ENCODE measurements around the gene ZNF407.

GRCh38 chr18:74651327-74652128 is 53.9 kb downstream of the ZNF407 start:
- TF ChIP-seq ZFP36L1 (CRISPR knock-in tag; IDR thresholded peaks at IDR 0.05), result no peak
- no peak for TF ChIP-seq GTF2F1 (IDR thresholded peaks at IDR 0.05; ENCODE audit: low read length)
- TF ChIP-seq ZNF776 (CRISPR knock-in tag; IDR thresholded peaks at IDR 0.05), result no peak
- no peak for TF ChIP-seq IRF9 (CRISPR knock-in tag; IDR thresholded peaks at IDR 0.05; ENCODE audit: borderline replicate concordance)
- no peak for TF ChIP-seq SMARCC2 (IDR thresholded peaks at IDR 0.05)
- no peak for TF ChIP-seq CTCF (CRISPR knock-in tag; IDR thresholded peaks at IDR 0.05)
- no peak for TF ChIP-seq KDM4B (CRISPR knock-in tag; IDR thresholded peaks at IDR 0.05)
- TF ChIP-seq SETDB1 (CRISPR knock-in tag; IDR thresholded peaks at IDR 0.05; ENCODE audit: borderline replicate concordance), result no peak
- no peak for TF ChIP-seq CEBPB (IDR thresholded peaks at IDR 0.05; ENCODE audit: borderline replicate concordance, low read depth, low read length)
- no peak for TF ChIP-seq TEAD3 (CRISPR knock-in tag; optimal IDR thresholded peaks at IDR 0.05; ENCODE audit: borderline replicate concordance)
